ENCODE results near the gene UBE4A. TPM values are rescaled to one million over a fixed set of nuclear protein-coding genes. Genes with fewer than 3 reads are reported as not detected.

UBE4A gene
- total and polyA plus RNA-seq, 2 experiments from 2014 or later: 11.8 to 42.2 TPM

GRCh38 chr11:118398791-118399559 is 39.6 kb downstream of the UBE4A start:
- Histone ChIP-seq H2AFZ (no peak overlapping the region), H3K27ac (ENCODE audit: low read depth) (no peak overlapping the region), H3K36me3 (ENCODE audit: insufficient read depth) (peaks cover 13% of the 10 kb centered on the region), H3K4me1 (ENCODE audit: insufficient read depth) (no peaks in the 10 kb centered on the region; the same call in 1 of the 2 replicates), H3K4me3 (no peak overlapping the region), H3F3A (replicated peaks; ENCODE audit: low read depth) (no peaks in the 10 kb centered on the region), H4K20me1 (replicated peaks; ENCODE audit: insufficient read depth) (peaks cover 10% of the 10 kb centered on the region; the same call in 1 of the 2 replicates), H3K79me2 (replicated peaks; ENCODE audit: insufficient read depth) (peaks cover 25% of the 10 kb centered on the region), H3K27me3 (ENCODE audit: insufficient read depth) (no peaks in the 10 kb centered on the region), H3K9me2 (ENCODE audit: insufficient read depth) (no peaks in the 10 kb centered on the region), H3K4me2 (no peak overlapping the region)
- H3K4me1 Mint-ChIP-seq: peaks cover 13% of the 10 kb centered on the region; the same call in 2 of the 3 replicates
- TF ChIP-seq STAT1 (IDR thresholded peaks at IDR 0.05; ENCODE audit: unreplicated experiment) (no peak), EZH2 (IDR thresholded peaks at IDR 0.05; ENCODE audit: low read depth, unreplicated experiment) (no peak), EZH2phosphoT487 (IDR thresholded peaks at IDR 0.05; ENCODE audit: unreplicated experiment) (no peak), ZNF331 (CRISPR knock-in tag; IDR thresholded peaks at IDR 0.05; ENCODE audit: low read depth) (no peak), CREB1 (CRISPR knock-in tag; IDR thresholded peaks at IDR 0.05; ENCODE audit: low read depth) (no peak), POLR2AphosphoS5 (IDR thresholded peaks at IDR 0.05; ENCODE audit: low read depth) (no peak), JUNB (IDR thresholded peaks at IDR 0.05; ENCODE audit: unreplicated experiment) (no peak), CTCF (conservative IDR thresholded peaks at IDR 0.05; ENCODE audit: low read depth in 2 of 2) (no peak)
- TF ChIP-seq, protein P1, sequence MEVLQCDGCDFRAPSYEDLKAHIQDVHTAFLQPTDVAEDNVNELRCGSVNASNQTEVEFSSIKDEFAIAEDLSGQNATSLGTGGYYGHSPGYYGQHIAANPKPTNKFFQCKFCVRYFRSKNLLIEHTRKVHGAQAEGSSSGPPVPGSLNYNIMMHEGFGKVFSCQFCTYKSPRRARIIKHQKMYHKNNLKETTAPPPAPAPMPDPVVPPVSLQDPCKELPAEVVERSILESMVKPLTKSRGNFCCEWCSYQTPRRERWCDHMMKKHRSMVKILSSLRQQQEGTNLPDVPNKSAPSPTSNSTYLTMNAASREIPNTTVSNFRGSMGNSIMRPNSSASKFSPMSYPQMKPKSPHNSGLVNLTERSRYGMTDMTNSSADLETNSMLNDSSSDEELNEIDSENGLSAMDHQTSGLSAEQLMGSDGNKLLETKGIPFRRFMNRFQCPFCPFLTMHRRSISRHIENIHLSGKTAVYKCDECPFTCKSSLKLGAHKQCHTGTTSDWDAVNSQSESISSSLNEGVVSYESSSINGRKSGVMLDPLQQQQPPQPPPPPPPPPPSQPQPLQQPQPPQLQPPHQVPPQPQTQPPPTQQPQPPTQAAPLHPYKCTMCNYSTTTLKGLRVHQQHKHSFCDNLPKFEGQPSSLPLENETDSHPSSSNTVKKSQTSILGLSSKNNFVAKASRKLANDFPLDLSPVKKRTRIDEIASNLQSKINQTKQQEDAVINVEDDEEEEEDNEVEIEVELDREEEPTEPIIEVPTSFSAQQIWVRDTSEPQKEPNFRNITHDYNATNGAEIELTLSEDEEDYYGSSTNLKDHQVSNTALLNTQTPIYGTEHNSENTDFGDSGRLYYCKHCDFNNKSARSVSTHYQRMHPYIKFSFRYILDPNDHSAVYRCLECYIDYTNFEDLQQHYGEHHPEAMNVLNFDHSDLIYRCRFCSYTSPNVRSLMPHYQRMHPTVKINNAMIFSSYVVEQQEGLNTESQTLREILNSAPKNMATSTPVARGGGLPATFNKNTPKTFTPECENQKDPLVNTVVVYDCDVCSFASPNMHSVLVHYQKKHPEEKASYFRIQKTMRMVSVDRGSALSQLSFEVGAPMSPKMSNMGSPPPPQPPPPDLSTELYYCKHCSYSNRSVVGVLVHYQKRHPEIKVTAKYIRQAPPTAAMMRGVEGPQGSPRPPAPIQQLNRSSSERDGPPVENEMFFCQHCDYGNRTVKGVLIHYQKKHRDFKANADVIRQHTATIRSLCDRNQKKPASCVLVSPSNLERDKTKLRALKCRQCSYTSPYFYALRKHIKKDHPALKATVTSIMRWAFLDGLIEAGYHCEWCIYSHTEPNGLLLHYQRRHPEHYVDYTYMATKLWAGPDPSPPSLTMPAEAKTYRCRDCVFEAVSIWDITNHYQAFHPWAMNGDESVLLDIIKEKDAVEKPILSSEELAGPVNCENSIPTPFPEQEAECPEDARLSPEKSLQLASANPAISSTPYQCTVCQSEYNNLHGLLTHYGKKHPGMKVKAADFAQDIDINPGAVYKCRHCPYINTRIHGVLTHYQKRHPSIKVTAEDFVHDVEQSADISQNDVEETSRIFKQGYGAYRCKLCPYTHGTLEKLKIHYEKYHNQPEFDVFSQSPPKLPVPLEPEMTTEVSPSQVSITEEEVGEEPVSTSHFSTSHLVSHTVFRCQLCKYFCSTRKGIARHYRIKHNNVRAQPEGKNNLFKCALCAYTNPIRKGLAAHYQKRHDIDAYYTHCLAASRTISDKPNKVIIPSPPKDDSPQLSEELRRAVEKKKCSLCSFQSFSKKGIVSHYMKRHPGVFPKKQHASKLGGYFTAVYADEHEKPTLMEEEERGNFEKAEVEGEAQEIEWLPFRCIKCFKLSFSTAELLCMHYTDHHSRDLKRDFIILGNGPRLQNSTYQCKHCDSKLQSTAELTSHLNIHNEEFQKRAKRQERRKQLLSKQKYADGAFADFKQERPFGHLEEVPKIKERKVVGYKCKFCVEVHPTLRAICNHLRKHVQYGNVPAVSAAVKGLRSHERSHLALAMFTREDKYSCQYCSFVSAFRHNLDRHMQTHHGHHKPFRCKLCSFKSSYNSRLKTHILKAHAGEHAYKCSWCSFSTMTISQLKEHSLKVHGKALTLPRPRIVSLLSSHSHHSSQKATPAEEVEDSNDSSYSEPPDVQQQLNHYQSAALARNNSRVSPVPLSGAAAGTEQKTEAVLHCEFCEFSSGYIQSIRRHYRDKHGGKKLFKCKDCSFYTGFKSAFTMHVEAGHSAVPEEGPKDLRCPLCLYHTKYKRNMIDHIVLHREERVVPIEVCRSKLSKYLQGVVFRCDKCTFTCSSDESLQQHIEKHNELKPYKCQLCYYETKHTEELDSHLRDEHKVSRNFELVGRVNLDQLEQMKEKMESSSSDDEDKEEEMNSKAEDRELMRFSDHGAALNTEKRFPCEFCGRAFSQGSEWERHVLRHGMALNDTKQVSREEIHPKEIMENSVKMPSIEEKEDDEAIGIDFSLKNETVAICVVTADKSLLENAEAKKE (CRISPR knock-in tag; IDR thresholded peaks at IDR 0.05): no peak
- TF ChIP-seq, protein P2, sequence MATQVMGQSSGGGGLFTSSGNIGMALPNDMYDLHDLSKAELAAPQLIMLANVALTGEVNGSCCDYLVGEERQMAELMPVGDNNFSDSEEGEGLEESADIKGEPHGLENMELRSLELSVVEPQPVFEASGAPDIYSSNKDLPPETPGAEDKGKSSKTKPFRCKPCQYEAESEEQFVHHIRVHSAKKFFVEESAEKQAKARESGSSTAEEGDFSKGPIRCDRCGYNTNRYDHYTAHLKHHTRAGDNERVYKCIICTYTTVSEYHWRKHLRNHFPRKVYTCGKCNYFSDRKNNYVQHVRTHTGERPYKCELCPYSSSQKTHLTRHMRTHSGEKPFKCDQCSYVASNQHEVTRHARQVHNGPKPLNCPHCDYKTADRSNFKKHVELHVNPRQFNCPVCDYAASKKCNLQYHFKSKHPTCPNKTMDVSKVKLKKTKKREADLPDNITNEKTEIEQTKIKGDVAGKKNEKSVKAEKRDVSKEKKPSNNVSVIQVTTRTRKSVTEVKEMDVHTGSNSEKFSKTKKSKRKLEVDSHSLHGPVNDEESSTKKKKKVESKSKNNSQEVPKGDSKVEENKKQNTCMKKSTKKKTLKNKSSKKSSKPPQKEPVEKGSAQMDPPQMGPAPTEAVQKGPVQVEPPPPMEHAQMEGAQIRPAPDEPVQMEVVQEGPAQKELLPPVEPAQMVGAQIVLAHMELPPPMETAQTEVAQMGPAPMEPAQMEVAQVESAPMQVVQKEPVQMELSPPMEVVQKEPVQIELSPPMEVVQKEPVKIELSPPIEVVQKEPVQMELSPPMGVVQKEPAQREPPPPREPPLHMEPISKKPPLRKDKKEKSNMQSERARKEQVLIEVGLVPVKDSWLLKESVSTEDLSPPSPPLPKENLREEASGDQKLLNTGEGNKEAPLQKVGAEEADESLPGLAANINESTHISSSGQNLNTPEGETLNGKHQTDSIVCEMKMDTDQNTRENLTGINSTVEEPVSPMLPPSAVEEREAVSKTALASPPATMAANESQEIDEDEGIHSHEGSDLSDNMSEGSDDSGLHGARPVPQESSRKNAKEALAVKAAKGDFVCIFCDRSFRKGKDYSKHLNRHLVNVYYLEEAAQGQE (IDR thresholded peaks at IDR 0.05; ENCODE audit: unreplicated experiment): no peak
- no peak overlapping the region; the same call in 1 of the 2 replicates for H3K27ac Mint-ChIP-seq
- ATAC-seq: no peak
- peaks cover 5% of the 10 kb centered on the region for H3K27me3 Mint-ChIP-seq (ENCODE audit: insufficient read depth, low read depth, poor library complexity)
- no peak for DNase-seq (ENCODE audit: low spot score)
- peaks cover 11% of the 10 kb centered on the region; the same call in 2 of the 3 replicates for H3K36me3 Mint-ChIP-seq (ENCODE audit: low read depth)
- H3K4me3 Mint-ChIP-seq: no peak overlapping the region
- no peaks in the 10 kb centered on the region for H3K9me3 Mint-ChIP-seq
